Activated CD4-positive, alpha-beta T cell treated with anti-CD3 and anti-CD28 coated beads, Interleukin-2, amount 50 U/mL, for 1 hour (primary cell): ENCODE data around the gene NCOR2.

Experiments used
- DNase-seq: peaks from one replicate; pipeline ENCODE4 v3.0.0-alpha.2; 2020

NCOR2 gene

DNA sequence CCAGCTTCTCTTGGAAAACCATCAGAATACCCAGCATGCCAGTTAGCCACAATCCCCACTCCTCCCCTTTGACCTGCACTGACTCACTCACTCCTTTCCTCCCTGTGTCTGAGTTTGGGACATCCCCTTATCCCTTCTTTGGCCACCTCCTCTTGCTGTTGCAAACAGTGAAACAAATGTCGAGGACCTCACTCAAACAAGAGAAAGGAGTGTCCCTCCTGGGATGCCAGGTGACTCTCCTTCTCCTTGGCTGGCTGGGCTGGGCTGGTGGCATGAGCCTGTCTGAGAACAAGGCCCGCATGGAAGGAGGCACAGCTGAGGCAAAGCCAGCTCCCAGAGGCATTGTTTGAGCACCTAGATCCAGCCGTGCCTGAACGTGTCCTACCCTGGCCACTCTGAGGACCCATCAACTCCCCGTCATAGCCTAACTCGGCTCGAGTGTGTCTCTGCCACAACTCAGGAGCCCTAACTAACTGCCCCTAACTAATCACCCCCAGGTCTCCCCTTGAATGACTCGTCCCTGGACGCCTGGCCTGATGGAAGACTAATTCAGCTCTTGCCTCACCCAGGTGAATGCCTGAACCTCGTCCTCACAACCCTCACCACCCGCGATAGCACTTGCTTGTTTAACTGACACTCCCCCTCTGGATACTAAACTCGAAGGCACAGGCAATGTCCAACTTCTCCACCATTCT lies 43.0 kb downstream of the NCOR2 start:
- no peak for DNase-seq

DNA sequence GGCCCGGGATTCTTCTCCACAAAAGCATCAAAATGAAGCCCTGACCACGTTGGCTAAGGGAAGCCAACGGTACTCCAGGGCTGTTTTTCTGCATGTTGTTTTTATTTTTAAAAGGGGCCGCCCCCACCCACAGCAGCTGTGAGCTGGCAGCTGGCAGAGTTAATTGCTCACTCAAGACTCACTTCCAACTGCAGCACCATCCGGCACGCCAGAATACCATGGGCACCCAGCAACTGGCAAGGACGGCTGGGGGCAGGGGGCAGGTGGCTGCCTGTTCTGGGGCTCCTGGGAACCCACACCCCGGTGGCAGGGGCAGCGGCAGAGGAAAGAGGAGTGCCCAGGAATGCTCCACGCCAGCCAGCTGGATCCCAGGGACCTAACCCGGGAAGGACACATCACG lies 44.3 kb downstream of the NCOR2 start:
- no peak for DNase-seq

DNA sequence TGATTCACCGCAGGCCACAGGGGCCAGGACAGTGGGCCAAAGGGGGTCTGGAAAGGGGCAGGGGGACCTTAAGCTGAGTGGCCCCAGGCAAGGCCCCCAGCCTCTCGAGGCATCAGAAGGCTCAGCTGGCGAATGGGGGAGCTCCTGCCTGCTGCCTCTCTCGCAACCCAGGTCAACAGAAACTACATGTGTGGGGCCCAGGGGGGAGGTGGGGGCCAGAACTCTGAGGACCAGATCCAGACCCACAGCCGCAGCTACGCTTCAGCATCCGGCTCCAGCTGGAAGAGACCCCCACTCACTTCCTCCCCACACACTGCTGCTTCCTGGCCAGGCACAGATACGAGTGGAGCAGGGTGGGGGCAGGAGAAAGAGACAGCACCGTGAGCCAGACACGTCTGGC lies 46.5 kb downstream of the NCOR2 start:
- DNase-seq, result no peak

DNA sequence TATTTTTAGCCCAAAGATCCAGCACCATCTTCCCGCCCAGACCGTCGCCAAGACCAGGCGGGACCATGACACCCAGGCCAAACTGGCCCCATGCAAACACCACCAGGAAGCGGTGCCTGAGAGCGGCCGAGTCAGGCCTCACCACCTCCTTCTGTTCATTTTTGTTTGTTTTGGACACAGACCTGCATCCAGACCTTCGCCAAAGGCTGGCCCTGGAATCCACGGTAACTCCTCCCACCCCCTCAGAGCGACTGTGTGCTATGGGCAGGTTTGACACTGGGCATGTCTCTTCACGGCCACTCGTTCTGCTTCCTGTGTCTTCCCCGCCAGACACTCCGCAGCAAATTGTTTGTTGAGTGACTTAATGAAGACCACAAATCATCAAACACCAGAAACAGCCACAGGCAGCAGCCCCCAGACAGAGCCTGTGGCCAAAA lies 47.1 kb downstream of the NCOR2 start:
- DNase-seq, result no peak

GRCh38 chr12:124519746-124520145 lies 47.7 kb downstream of the NCOR2 start:
- DNase-seq, result no peak

- DNase-seq, result no peak
Measured at GRCh38 chr12:124518051-124518932, 49.1 kb downstream of the NCOR2 start.
